ENCODE data around the gene VOPP1.

The VOPP1 gene

DNA sequence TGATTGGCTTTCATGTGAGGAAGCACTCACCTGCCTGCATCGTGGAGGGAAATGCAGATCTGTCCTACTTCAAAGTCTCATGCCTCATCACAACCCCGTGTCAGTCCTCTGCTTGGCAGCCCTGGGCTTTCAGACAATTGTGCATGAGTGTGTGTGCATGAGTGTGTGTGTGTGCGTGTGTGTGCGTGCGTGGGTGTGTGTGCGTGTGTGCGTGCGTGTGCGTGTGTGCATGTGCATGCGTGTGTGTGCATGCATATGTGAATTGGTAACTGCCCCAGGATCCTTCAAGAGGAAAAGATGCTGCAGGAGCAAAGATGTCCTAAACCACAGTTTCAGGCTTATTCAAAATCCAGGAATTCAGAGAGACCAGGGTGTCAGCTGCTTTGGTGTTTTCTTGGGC is 135.8 kb downstream of the VOPP1 start:
- DNase-seq: no peak
- Histone ChIP-seq H3K4me1 (ENCODE audit: control extremely low read depth in 1 of 4, control insufficient read depth in 4 of 4, insufficient read depth in 4 of 4, low read length in 3 of 4) (peaks cover 0 to 7% (median under 1%) of the 10 kb centered on the region in 4 experiments), H3K27me3 (replicated peaks in 2 of 5; ENCODE audit: control insufficient read depth in 4 of 5, insufficient read depth in 5 of 5, low read length in 4 of 5) (no peaks in the 10 kb centered on the region), H3K4me3 (ENCODE audit: control insufficient read depth in 1 of 7, extremely low read depth in 1 of 7, insufficient read depth in 4 of 7, low read depth in 2 of 7, low read length in 6 of 7) (no peak overlapping the region), H3K36me3 (ENCODE audit: control insufficient read depth in 4 of 4, insufficient read depth in 4 of 4, low read length in 3 of 4) (peaks cover 0 to 3% (median 0%) of the 10 kb centered on the region in 4 experiments), H3K9me3 (ENCODE audit: control extremely low read depth in 1 of 5, control insufficient read depth in 4 of 5, insufficient read depth in 2 of 5, low read depth in 1 of 5, low read length in 4 of 5) (no peaks in the 10 kb centered on the region), H3K27ac (ENCODE audit: insufficient read depth in 1 of 2, low read depth in 1 of 2, low read length in 2 of 2, poor library complexity in 1 of 2, severe bottlenecking in 2 of 2) (no peak overlapping the region)
- ChIA-PET POLR2A (no interaction called here), CTCF (interaction anchor here (0.6 kb wide), 1 partner anchor 139 kb away, joined by 3 read pairs; no protein-coding TSS in a partner anchor)
- WGBS (ENCODE audit: insufficient coverage): 70% methylated on average over 2 of the region's 10 CpGs

DNA sequence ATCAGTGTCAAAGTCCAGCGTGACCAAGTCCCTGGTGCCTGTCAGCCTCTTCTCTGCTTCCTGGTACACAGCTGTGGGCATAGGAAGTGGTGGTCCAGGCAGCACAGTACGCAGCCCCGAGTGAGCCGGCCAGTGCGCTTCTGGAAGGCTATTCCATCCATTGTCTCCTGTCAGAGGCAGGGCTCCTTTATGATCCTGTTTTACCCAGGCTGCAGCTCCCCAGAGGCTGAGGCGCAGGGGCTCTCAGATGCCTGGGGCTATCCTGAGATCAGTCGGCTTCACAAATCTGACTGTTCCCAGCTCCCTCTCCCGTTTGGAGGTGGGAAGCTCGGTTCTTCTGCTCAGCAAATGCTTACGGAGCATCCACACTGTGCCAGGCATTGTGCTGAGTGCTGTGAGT is 136.8 kb downstream of the VOPP1 start:
- POLR2A ChIA-PET: no interaction called here
- Histone ChIP-seq H3K4me3 (ENCODE audit: control insufficient read depth in 1 of 7, extremely low read depth in 1 of 7, insufficient read depth in 4 of 7, low read depth in 2 of 7, low read length in 6 of 7) (no peak overlapping the region), H3K27me3 (replicated peaks in 2 of 5; ENCODE audit: control insufficient read depth in 4 of 5, insufficient read depth in 5 of 5, low read length in 4 of 5) (no peaks in the 10 kb centered on the region), H3K36me3 (ENCODE audit: control insufficient read depth in 4 of 4, insufficient read depth in 4 of 4, low read length in 3 of 4) (peaks cover 0 to 6% (median under 1%) of the 10 kb centered on the region in 4 experiments), H3K4me1 (ENCODE audit: control extremely low read depth in 1 of 4, control insufficient read depth in 4 of 4, insufficient read depth in 4 of 4, low read length in 3 of 4) (peaks cover 0 to 7% (median under 1%) of the 10 kb centered on the region in 4 experiments), H3K27ac (ENCODE audit: insufficient read depth in 1 of 2, low read depth in 1 of 2, low read length in 2 of 2, poor library complexity in 1 of 2, severe bottlenecking in 2 of 2) (no peak overlapping the region), H3K9me3 (ENCODE audit: control extremely low read depth in 1 of 5, control insufficient read depth in 4 of 5, insufficient read depth in 2 of 5, low read depth in 1 of 5, low read length in 4 of 5) (no peaks in the 10 kb centered on the region)
- 78% methylated on average over 8 of the region's 10 CpGs for WGBS (ENCODE audit: insufficient coverage)
- CTCF ChIA-PET: no interaction called here
- DNase-seq: no peak

DNA sequence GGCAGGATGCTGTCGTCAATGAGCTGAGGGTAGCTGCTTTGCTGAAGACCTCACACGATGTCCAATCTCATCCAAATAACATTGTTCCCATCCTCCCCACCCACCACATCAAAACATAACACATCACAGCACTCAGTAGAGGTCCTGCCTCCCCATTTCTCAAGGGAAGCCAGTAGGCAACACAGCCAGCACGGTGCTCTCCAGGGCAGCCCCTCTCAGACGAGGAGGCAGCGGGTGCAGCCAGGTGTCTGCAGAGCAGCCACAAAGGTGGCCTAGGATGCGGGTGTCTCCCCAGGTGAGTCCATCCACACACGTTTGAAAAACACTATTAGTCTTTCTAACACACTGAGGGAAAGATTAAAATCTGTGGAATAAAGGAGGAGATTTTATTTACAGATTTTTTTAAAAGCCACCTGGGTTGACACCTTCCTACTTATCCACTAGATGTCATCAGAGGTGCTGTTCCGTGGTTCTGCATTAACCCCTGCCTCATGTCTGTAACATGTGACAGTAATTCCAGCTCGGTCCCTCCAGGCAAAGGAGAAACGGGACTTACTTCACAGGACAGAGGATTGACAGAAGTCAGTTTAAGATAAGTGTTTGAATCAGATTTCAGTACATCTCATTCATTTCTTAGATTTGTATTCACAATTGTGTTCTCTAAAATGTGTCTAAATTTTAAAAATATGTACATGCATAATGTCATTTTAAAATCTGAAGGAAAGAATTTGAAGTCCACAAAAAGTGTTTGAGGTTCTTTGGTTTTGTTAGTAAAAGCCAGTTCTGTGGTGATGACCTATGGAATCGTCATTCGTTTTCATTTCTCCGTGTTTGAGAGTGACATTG is 139.1 kb downstream of the VOPP1 start:
- DNase-seq: peak; percentile 31 to 49 (median 48)
- 70% methylated on average over 10 of the region's 13 CpGs for WGBS (ENCODE audit: insufficient coverage)
- Histone ChIP-seq H3K4me3 (ENCODE audit: control insufficient read depth in 1 of 7, extremely low read depth in 1 of 7, insufficient read depth in 4 of 7, low read depth in 2 of 7, low read length in 6 of 7) (no peak overlapping the region), H3K9me3 (ENCODE audit: control extremely low read depth in 1 of 5, control insufficient read depth in 4 of 5, insufficient read depth in 2 of 5, low read depth in 1 of 5, low read length in 4 of 5) (no peaks in the 10 kb centered on the region), H3K36me3 (ENCODE audit: control insufficient read depth in 4 of 4, insufficient read depth in 4 of 4, low read length in 3 of 4) (peaks cover 0 to 6% (median 3%) of the 10 kb centered on the region in 4 experiments), H3K27ac (ENCODE audit: insufficient read depth in 1 of 2, low read depth in 1 of 2, low read length in 2 of 2, poor library complexity in 1 of 2, severe bottlenecking in 2 of 2) (no peak overlapping the region), H3K27me3 (replicated peaks in 2 of 5; ENCODE audit: control insufficient read depth in 4 of 5, insufficient read depth in 5 of 5, low read length in 4 of 5) (no peaks in the 10 kb centered on the region), H3K4me1 (ENCODE audit: control extremely low read depth in 1 of 4, control insufficient read depth in 4 of 4, insufficient read depth in 4 of 4, low read length in 3 of 4) (peaks cover 0 to 2% (median 0%) of the 10 kb centered on the region in 4 experiments)
- ChIA-PET CTCF (interaction anchor here (0.8 to 2.5 kb wide), 9 partner anchors 10 to 165 kb away, joined by 3 to 15 read pairs (median 3); no protein-coding TSS in a partner anchor), POLR2A (no interaction called here)

DNA sequence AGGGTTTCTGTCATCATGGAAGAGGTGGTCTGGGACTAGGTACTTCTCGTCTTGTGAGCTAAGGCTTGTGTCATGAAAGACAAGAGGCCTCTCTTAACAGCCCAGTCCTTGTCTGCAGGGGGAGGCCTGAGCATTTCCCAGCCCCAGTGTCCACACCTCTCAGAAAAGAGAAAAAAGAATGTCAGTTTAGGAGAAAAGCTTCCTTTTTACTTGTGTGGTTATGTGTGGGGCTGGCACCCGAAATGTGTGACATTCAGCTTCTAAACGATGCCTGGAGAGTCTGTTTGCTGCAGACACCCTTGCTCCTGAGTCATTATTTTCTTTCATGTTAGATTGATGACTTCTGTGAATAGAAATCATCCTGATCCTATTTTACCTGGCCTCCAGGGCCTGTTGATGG is 139.8 kb downstream of the VOPP1 start:
- Histone ChIP-seq H3K27ac (ENCODE audit: insufficient read depth in 1 of 2, low read depth in 1 of 2, low read length in 2 of 2, poor library complexity in 1 of 2, severe bottlenecking in 2 of 2) (no peak overlapping the region), H3K9me3 (ENCODE audit: control extremely low read depth in 1 of 5, control insufficient read depth in 4 of 5, insufficient read depth in 2 of 5, low read depth in 1 of 5, low read length in 4 of 5) (no peaks in the 10 kb centered on the region), H3K36me3 (ENCODE audit: control insufficient read depth in 4 of 4, insufficient read depth in 4 of 4, low read length in 3 of 4) (peaks cover 0 to 6% (median 3%) of the 10 kb centered on the region in 4 experiments), H3K27me3 (replicated peaks in 2 of 5; ENCODE audit: control insufficient read depth in 4 of 5, insufficient read depth in 5 of 5, low read length in 4 of 5) (no peaks in the 10 kb centered on the region), H3K4me3 (ENCODE audit: control insufficient read depth in 1 of 7, extremely low read depth in 1 of 7, insufficient read depth in 4 of 7, low read depth in 2 of 7, low read length in 6 of 7) (no peak overlapping the region), H3K4me1 (ENCODE audit: control extremely low read depth in 1 of 4, control insufficient read depth in 4 of 4, insufficient read depth in 4 of 4, low read length in 3 of 4) (peaks cover 0 to 2% (median 0%) of the 10 kb centered on the region in 4 experiments)
- 89% methylated on average over 3 of the region's 3 CpGs for WGBS (ENCODE audit: insufficient coverage)
- DNase-seq: no peak
- POLR2A ChIA-PET: no interaction called here
- CTCF ChIA-PET: interaction anchor here (0.8 to 2.5 kb wide), 10 partner anchors 9 to 166 kb away, joined by 3 to 15 read pairs (median 4); no protein-coding TSS in a partner anchor

DNA sequence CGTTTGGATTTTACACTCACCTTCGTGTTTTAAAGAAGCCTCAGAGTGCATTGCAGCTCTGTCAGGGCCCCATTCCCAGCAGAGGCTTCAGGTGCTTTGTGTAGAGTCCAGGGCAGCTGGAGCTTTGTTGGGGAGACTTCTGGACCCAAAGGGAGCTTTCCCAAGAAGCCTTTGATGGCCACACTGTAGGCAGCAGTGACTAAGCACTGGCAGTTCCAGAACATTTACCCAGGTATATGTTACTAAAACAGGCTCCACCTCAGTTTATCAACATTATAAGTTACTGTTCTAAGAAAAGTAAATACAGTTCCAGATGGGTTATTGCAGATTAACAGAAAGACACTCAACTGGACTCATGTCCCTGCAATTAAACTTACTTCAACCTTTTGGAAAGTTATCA is 140.4 kb downstream of the VOPP1 start:
- CTCF ChIA-PET: interaction anchor here (0.8 to 2.5 kb wide), 9 partner anchors 8 to 166 kb away, joined by 3 to 15 read pairs (median 4); no protein-coding TSS in a partner anchor
- Histone ChIP-seq H3K4me3 (ENCODE audit: control insufficient read depth in 1 of 7, extremely low read depth in 1 of 7, insufficient read depth in 4 of 7, low read depth in 2 of 7, low read length in 6 of 7) (no peak overlapping the region), H3K27ac (ENCODE audit: insufficient read depth in 1 of 2, low read depth in 1 of 2, low read length in 2 of 2, poor library complexity in 1 of 2, severe bottlenecking in 2 of 2) (no peak overlapping the region), H3K36me3 (ENCODE audit: control insufficient read depth in 4 of 4, insufficient read depth in 4 of 4, low read length in 3 of 4) (peaks cover 0 to 13% (median 3%) of the 10 kb centered on the region in 4 experiments), H3K27me3 (replicated peaks in 2 of 5; ENCODE audit: control insufficient read depth in 4 of 5, insufficient read depth in 5 of 5, low read length in 4 of 5) (no peaks in the 10 kb centered on the region), H3K9me3 (ENCODE audit: control extremely low read depth in 1 of 5, control insufficient read depth in 4 of 5, insufficient read depth in 2 of 5, low read depth in 1 of 5, low read length in 4 of 5) (no peaks in the 10 kb centered on the region), H3K4me1 (ENCODE audit: control extremely low read depth in 1 of 4, control insufficient read depth in 4 of 4, insufficient read depth in 4 of 4, low read length in 3 of 4) (peaks cover 0 to 2% (median 0%) of the 10 kb centered on the region in 4 experiments)
- DNase-seq: no peak
- WGBS (ENCODE audit: insufficient coverage): 35% methylated on average over 2 of the region's 2 CpGs
- POLR2A ChIA-PET: no interaction called here

DNA sequence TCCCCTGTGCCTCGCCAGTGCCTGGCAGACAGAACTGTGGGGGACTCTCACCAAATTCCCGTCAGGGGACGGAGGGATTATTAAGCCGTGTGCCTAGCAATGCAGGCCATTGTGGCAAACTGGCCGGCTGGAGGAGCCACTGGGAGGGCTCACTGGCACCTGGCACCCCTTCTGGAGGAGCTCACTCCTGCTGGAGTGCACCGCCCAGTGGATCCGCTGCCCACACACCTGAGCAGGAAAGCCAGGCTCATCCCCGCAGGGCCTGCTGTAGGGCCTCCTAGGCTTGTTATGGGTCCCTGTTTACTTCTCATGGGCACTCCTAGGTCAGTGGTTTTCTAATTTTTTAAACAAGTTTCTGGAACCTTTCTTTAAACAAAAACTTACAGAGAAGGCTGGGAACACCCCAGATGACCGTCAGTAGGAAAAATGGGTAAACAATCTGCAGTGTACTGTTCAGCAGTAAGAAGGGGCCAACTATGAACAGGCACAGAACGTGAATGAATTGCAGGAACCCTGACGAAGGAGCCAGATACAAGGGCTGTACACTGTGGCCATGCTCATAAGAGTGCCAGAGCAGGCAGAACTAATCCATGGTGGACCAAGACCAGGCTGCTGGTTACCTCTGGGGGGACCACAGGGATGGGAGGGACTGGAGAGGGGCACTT is 142.3 kb downstream of the VOPP1 start:
- H3K27me3 ChIP-seq (replicated peaks in 2 of 5; ENCODE audit: control insufficient read depth in 4 of 5, insufficient read depth in 5 of 5, low read length in 4 of 5): no peaks in the 10 kb centered on the region
- POLR2A ChIA-PET: no interaction called here
- CTCF ChIA-PET: interaction anchor here (1.0 to 1.2 kb wide), 3 partner anchors 15 to 60 kb away, joined by 3 to 5 read pairs (median 3); no protein-coding TSS in a partner anchor
- no peaks in the 10 kb centered on the region for H3K9me3 ChIP-seq (ENCODE audit: control extremely low read depth in 1 of 5, control insufficient read depth in 4 of 5, insufficient read depth in 2 of 5, low read depth in 1 of 5, low read length in 4 of 5)
- no peak overlapping the region for H3K4me3 ChIP-seq (ENCODE audit: control insufficient read depth in 1 of 7, extremely low read depth in 1 of 7, insufficient read depth in 4 of 7, low read depth in 2 of 7, low read length in 6 of 7)
- H3K27ac ChIP-seq (ENCODE audit: insufficient read depth in 1 of 2, low read depth in 1 of 2, low read length in 2 of 2, poor library complexity in 1 of 2, severe bottlenecking in 2 of 2): no peak overlapping the region
- H3K36me3 ChIP-seq (ENCODE audit: control insufficient read depth in 4 of 4, insufficient read depth in 4 of 4, low read length in 3 of 4): peaks cover 0 to 21% (median 3%) of the 10 kb centered on the region in 4 experiments
- peaks cover 0 to 15% (median 11%) of the 10 kb centered on the region in 4 experiments for H3K4me1 ChIP-seq (ENCODE audit: control extremely low read depth in 1 of 4, control insufficient read depth in 4 of 4, insufficient read depth in 4 of 4, low read length in 3 of 4)
- WGBS (ENCODE audit: insufficient coverage): 87% methylated on average over 11 of the region's 11 CpGs
- DNase-seq: no peak

Measured in common myeloid progenitor, CD34-positive (primary cell).